Activated CD8-positive, alpha-beta T cell treated with anti-CD3 and anti-CD28 coated beads, Interleukin-2, amount 10 ng/mL, durations not matched to agents 7 days and 5 days (primary cell): ENCODE data around the gene CEP128. TPM values are rescaled to one million over a fixed set of nuclear protein-coding genes. Genes with fewer than 3 reads are reported as not detected.

Source experiments
- ATAC-seq: fragments of 150-1000 bp; cut with Tn5 transposase; one replicate; pipeline ENCODE4 v1.10.0; 2021; ENCODE audit warnings: moderate library complexity
- CTCF ChIA-PET: fragments of 350-600 bp; sonication (Branson Sonifier 250); formaldehyde crosslinking; loops from one replicate; lab custom pipeline; 2021; ENCODE audit warnings: antibody characterized with exemption; lab: Charles Lee
- POLR2A ChIA-PET: fragments of 350-600 bp; sonication (Branson Sonifier 250); formaldehyde crosslinking; loops from one replicate; lab custom pipeline; 2021; ENCODE audit warnings: antibody characterized with exemption; lab: Charles Lee
- DNase-seq: peaks from one replicate; pipeline ENCODE4 v3.0.0-alpha.2; 2020
- H3K27ac Mint-ChIP-seq: one replicate; pipeline ENCODE4 v1.8.0; 2021; ENCODE audit warnings: mild to moderate bottlenecking, mixed read lengths
- H3K27me3 Mint-ChIP-seq: one replicate; pipeline ENCODE4 v1.8.0; 2021; ENCODE audit warnings: low read depth, mixed read lengths
- H3K36me3 Mint-ChIP-seq: one replicate; pipeline ENCODE4 v1.8.0; 2021; ENCODE audit warnings: low read depth, mixed read lengths
- H3K4me1 Mint-ChIP-seq: one replicate; pipeline ENCODE4 v1.8.0; 2021; ENCODE audit warnings: low read depth, mixed read lengths
- H3K4me3 Mint-ChIP-seq: one replicate; pipeline ENCODE4 v1.8.0; 2021; ENCODE audit warnings: mild to moderate bottlenecking, mixed read lengths
- H3K9me3 Mint-ChIP-seq: one replicate; pipeline ENCODE4 v1.8.0; 2022; ENCODE audit warnings: mixed read lengths; ENCODE audit not compliant: insufficient read depth
- total RNA-seq, 2 experiments: library from RNA; stranded (reverse); gene quantifications; one replicate each; pipeline ENCODE4 v1.2.3, GENCODE V29; 2021

Gene CEP128
- 10 to 100 TPM; 32.9 to 35.8 TPM for total RNA-seq

- Mint-ChIP-seq H3K4me3 (peak within 1 kb of the TSS; percentile 92), H3K27ac (peak within 1 kb of the TSS; percentile 87), H3K27me3 (no peaks in the 10 kb centered on the region), H3K4me1 (peaks cover 29% of the 10 kb centered on the region), H3K9me3 (no peaks in the 10 kb centered on the region), H3K36me3 (peaks cover 1% of the 10 kb centered on the region)
- ATAC-seq (peak; percentile 97), DNase-seq (peak; percentile 93)
- ChIA-PET POLR2A (interaction anchor here (0.6 to 4.7 kb wide), 13 partner anchors 9 to 279 kb away, joined by 3 to 43 read pairs (median 6); partner anchors contain the start of genes GTF2A1 and TSHR), CTCF (interaction anchor here (1.0 to 4.4 kb wide), 12 partner anchors 8 to 280 kb away, joined by 3 to 38 read pairs (median 5); partner anchors contain the start of gene TSHR)
Measured at GRCh38 chr14:80941241-80942185, at the start of gene CEP128. Gene CEP128, minus strand, starts transcription at chr14:80941738.

- Mint-ChIP-seq H3K9me3 (no peaks in the 10 kb centered on the region), H3K27ac (no peak overlapping the region), H3K27me3 (peaks cover 1% of the 10 kb centered on the region), H3K36me3 (no peaks in the 10 kb centered on the region), H3K4me1 (peaks cover 6% of the 10 kb centered on the region), H3K4me3 (no peak overlapping the region)
- ChIA-PET CTCF (interaction anchor here (0.7 to 8.6 kb wide), 13 partner anchors 8 to 475 kb away, joined by 3 to 268 read pairs (median 18); partner anchors contain the start of genes CEP128 and TSHR), POLR2A (interaction anchor here (1.3 to 2.0 kb wide), 2 partner anchors 29 to 181 kb away, joined by 4 to 5 read pairs; no protein-coding TSS in a partner anchor)
- DNase-seq (no peak), ATAC-seq (peak; percentile 47)
Measured at GRCh38 chr14:80988735-80989429, 47.3 kb upstream of the CEP128 start.

GRCh38 chr14:80988192-80988591 lies 46.7 kb upstream of the CEP128 start:
- no peak overlapping the region for H3K27ac Mint-ChIP-seq
- peaks cover 6% of the 10 kb centered on the region for H3K4me1 Mint-ChIP-seq
- DNase-seq = no peak
- peaks cover 3% of the 10 kb centered on the region for H3K27me3 Mint-ChIP-seq
- no peak overlapping the region for H3K4me3 Mint-ChIP-seq
- CTCF ChIA-PET = interaction anchor here (1.1 to 8.6 kb wide), 16 partner anchors 9 to 476 kb away, joined by 3 to 268 read pairs (median 18); partner anchors contain the start of genes CEP128 and TSHR
- no peaks in the 10 kb centered on the region for H3K9me3 Mint-ChIP-seq
- ATAC-seq = no peak
- H3K36me3 Mint-ChIP-seq = no peaks in the 10 kb centered on the region
- POLR2A ChIA-PET = interaction anchor here (1.3 to 2.4 kb wide), 4 partner anchors 29 to 182 kb away, joined by 4 to 8 read pairs (median 6); partner anchors contain the start of genes CEP128 and TSHR

- POLR2A ChIA-PET = interaction anchor here (1.4 to 2.4 kb wide), 3 partner anchors 28 to 45 kb away, joined by 4 to 8 read pairs (median 6); partner anchors contain the start of genes CEP128 and TSHR
- no peaks in the 10 kb centered on the region for H3K9me3 Mint-ChIP-seq
- DNase-seq = peak; percentile 77
- no peak overlapping the region for H3K27ac Mint-ChIP-seq
- H3K4me3 Mint-ChIP-seq = no peak overlapping the region
- no peaks in the 10 kb centered on the region for H3K36me3 Mint-ChIP-seq
- H3K4me1 Mint-ChIP-seq = peaks cover 6% of the 10 kb centered on the region
- H3K27me3 Mint-ChIP-seq = peaks cover 3% of the 10 kb centered on the region
- ATAC-seq = peak; percentile 78
- CTCF ChIA-PET = interaction anchor here (0.6 to 8.6 kb wide), 47 partner anchors 10 to 931 kb away, joined by 3 to 268 read pairs (median 4); partner anchors contain the start of genes CEP128 and TSHR
Measured at GRCh38 chr14:80987235-80988032, 45.9 kb upstream of the CEP128 start.

- ATAC-seq = no peak
- POLR2A ChIA-PET = no interaction called here
Measured at GRCh38 chr14:80982711-80983110, 41.2 kb upstream of the CEP128 start.

GRCh38 chr14:80981673-80982072 lies 40.1 kb upstream of the CEP128 start:
- H3K4me1 Mint-ChIP-seq = peaks cover 27% of the 10 kb centered on the region
- no peak overlapping the region for H3K4me3 Mint-ChIP-seq
- H3K36me3 Mint-ChIP-seq = no peaks in the 10 kb centered on the region
- POLR2A ChIA-PET = interaction anchor here (0.6 kb wide), 1 partner anchor 466 kb away, joined by 3 read pairs; no protein-coding TSS in a partner anchor
- CTCF ChIA-PET = interaction anchor here (9.2 kb wide), 1 partner anchor 25 kb away, joined by 76 read pairs; the partner anchor contains the start of gene TSHR
- H3K27ac Mint-ChIP-seq = no peak overlapping the region
- peaks cover 12% of the 10 kb centered on the region for H3K27me3 Mint-ChIP-seq
- ATAC-seq (no peak), DNase-seq (no peak)
- H3K9me3 Mint-ChIP-seq = no peaks in the 10 kb centered on the region

More at GRCh38 chr14:80982711-80983110, 41.2 kb upstream of the CEP128 start:
- peaks cover 21% of the 10 kb centered on the region for H3K4me1 Mint-ChIP-seq
- DNase-seq = no peak
- no peak overlapping the region for H3K4me3 Mint-ChIP-seq
- CTCF ChIA-PET = interaction anchor here (8.6 kb wide), 1 partner anchor 26 kb away, joined by 268 read pairs; the partner anchor contains the start of gene TSHR
- no peaks in the 10 kb centered on the region for H3K9me3 Mint-ChIP-seq
- peaks cover 12% of the 10 kb centered on the region for H3K27me3 Mint-ChIP-seq
- H3K27ac Mint-ChIP-seq = no peak overlapping the region
- H3K36me3 Mint-ChIP-seq = no peaks in the 10 kb centered on the region

GRCh38 chr14:80981156-80981555 lies 39.6 kb upstream of the CEP128 start:
- no peaks in the 10 kb centered on the region for H3K36me3 Mint-ChIP-seq
- no peak overlapping the region for H3K27ac Mint-ChIP-seq
- DNase-seq = no peak
- H3K4me3 Mint-ChIP-seq = no peak overlapping the region
- ATAC-seq = no peak
- peaks cover 16% of the 10 kb centered on the region for H3K27me3 Mint-ChIP-seq
- CTCF ChIA-PET = interaction anchor here (9.2 kb wide), 1 partner anchor 25 kb away, joined by 76 read pairs; the partner anchor contains the start of gene TSHR
- POLR2A ChIA-PET = interaction anchor here (0.6 kb wide), 1 partner anchor 465 kb away, joined by 3 read pairs; no protein-coding TSS in a partner anchor
- H3K9me3 Mint-ChIP-seq = no peaks in the 10 kb centered on the region
- H3K4me1 Mint-ChIP-seq = peaks cover 27% of the 10 kb centered on the region

- H3K4me3 Mint-ChIP-seq = no peak overlapping the region
- no peaks in the 10 kb centered on the region for H3K36me3 Mint-ChIP-seq
- ChIA-PET CTCF (interaction anchor here (9.2 kb wide), 1 partner anchor 24 kb away, joined by 76 read pairs; the partner anchor contains the start of gene TSHR), POLR2A (interaction anchor here (0.6 kb wide), 1 partner anchor 21 kb away, joined by 3 read pairs; no protein-coding TSS in a partner anchor)
- peaks cover 23% of the 10 kb centered on the region for H3K27me3 Mint-ChIP-seq
- peaks cover 21% of the 10 kb centered on the region for H3K4me1 Mint-ChIP-seq
- no peak overlapping the region for H3K27ac Mint-ChIP-seq
- ATAC-seq = no peak
- H3K9me3 Mint-ChIP-seq = no peaks in the 10 kb centered on the region
- DNase-seq = no peak
Measured at GRCh38 chr14:80979951-80980350, 38.4 kb upstream of the CEP128 start.

- H3K36me3 Mint-ChIP-seq = no peaks in the 10 kb centered on the region
- peaks cover 28% of the 10 kb centered on the region for H3K4me1 Mint-ChIP-seq
- ATAC-seq = peak; percentile 74
- DNase-seq = peak; percentile 25
- peaks cover 29% of the 10 kb centered on the region for H3K27me3 Mint-ChIP-seq
- H3K4me3 Mint-ChIP-seq = no peak overlapping the region
- CTCF ChIA-PET = interaction anchor here (0.7 to 9.2 kb wide), 11 partner anchors 10 to 115 kb away, joined by 3 to 76 read pairs (median 6); partner anchors contain the start of genes CEP128 and TSHR
- H3K9me3 Mint-ChIP-seq = no peaks in the 10 kb centered on the region
- peak overlapping the region; percentile 30 for H3K27ac Mint-ChIP-seq
- POLR2A ChIA-PET = interaction anchor here (1.2 to 1.5 kb wide), 3 partner anchors 22 to 47 kb away, joined by 3 to 4 read pairs (median 3); partner anchors contain the start of gene CEP128
Measured at GRCh38 chr14:80978403-80978802, 36.9 kb upstream of the CEP128 start.

- H3K4me1 Mint-ChIP-seq = peaks cover 29% of the 10 kb centered on the region
- H3K9me3 Mint-ChIP-seq = no peaks in the 10 kb centered on the region
- H3K36me3 Mint-ChIP-seq = no peaks in the 10 kb centered on the region
- POLR2A ChIA-PET = interaction anchor here (1.3 to 1.5 kb wide), 2 partner anchors 35 to 46 kb away, joined by 3 to 4 read pairs; partner anchors contain the start of gene CEP128
- CTCF ChIA-PET = interaction anchor here (0.6 to 9.2 kb wide), 11 partner anchors 8 to 193 kb away, joined by 3 to 76 read pairs (median 6); partner anchors contain the start of genes CEP128 and TSHR
- ATAC-seq = no peak
- H3K27me3 Mint-ChIP-seq = peaks cover 36% of the 10 kb centered on the region
- no peak overlapping the region for H3K27ac Mint-ChIP-seq
- no peak overlapping the region for H3K4me3 Mint-ChIP-seq
- DNase-seq = no peak
Measured at GRCh38 chr14:80977221-80977620, 35.7 kb upstream of the CEP128 start.
